Astrocyte (in vitro differentiated cells and primary cell): ENCODE measurements around the gene COL6A5. TPM values are rescaled to one million over a fixed set of nuclear protein-coding genes. Genes with fewer than 3 reads are reported as not detected.

Source experiments
- DNase-seq: peaks from one replicate; pipeline ENCODE4 v3.0.0-alpha.2; 2010; ENCODE audit warnings: low read depth
- FAIRE-seq: peaks from 2 replicates; lab custom pipeline; 2011; peaks lifted over from hg19 to GRCh38; lab: Jason Lieb, UNC
- H2AFZ ChIP-seq: 2 replicates; pipeline ENCODE4 v1.6.0; 2012; ENCODE audit warnings: low read depth, low read length, inconsistent platforms
- H3K27ac ChIP-seq: 2 replicates; pipeline ENCODE4 v1.5.1; 2011; ENCODE audit warnings: low read depth, low read length, inconsistent platforms
- H3K27me3 ChIP-seq: 2 replicates; pipeline ENCODE4 v1.6.0; 2011; ENCODE audit warnings: low read length, inconsistent platforms; ENCODE audit not compliant: insufficient read depth
- H3K36me3 ChIP-seq: 2 replicates; pipeline ENCODE4 v1.5.1; 2011; ENCODE audit warnings: low read length, inconsistent platforms; ENCODE audit not compliant: insufficient read depth
- H3K4me1 ChIP-seq: 2 replicates; pipeline ENCODE4 v1.5.1; 2011; ENCODE audit warnings: low read length, inconsistent platforms; ENCODE audit not compliant: insufficient read depth
- H3K4me2 ChIP-seq: 2 replicates; pipeline ENCODE4 v1.6.0; 2012; ENCODE audit warnings: low read length, inconsistent platforms
- H3K4me3 ChIP-seq: 2 replicates; pipeline ENCODE4 v1.5.1; 2011; ENCODE audit warnings: low read depth, mild to moderate bottlenecking, low read length, inconsistent platforms; ENCODE audit not compliant: insufficient read depth
- H3K79me2 ChIP-seq: 2 replicates; pipeline ENCODE4 v1.6.0; 2012; ENCODE audit warnings: mild to moderate bottlenecking, low read length, inconsistent platforms; ENCODE audit not compliant: insufficient read depth
- H3K9ac ChIP-seq: 2 replicates; pipeline ENCODE4 v1.6.0; 2012; ENCODE audit warnings: mild to moderate bottlenecking, low read length, inconsistent platforms
- H3K9me3 ChIP-seq: 2 replicates; pipeline ENCODE4 v1.5.1; 2012; ENCODE audit warnings: low read depth, mild to moderate bottlenecking, low read length, inconsistent platforms; ENCODE audit not compliant: insufficient read depth
- H4K20me1 ChIP-seq: 2 replicates; pipeline ENCODE4 v1.6.0; 2012; ENCODE audit warnings: low read length, inconsistent platforms; ENCODE audit not compliant: insufficient read depth
- H3K27ac Mint-ChIP-seq: one replicate; pipeline ENCODE4 v1.8.0; 2021; ENCODE audit warnings: mild to moderate bottlenecking, mixed read lengths; ENCODE audit not compliant: unreplicated experiment
- H3K27me3 Mint-ChIP-seq: one replicate; pipeline ENCODE4 v1.8.0; 2021; ENCODE audit warnings: low read depth, mixed read lengths; ENCODE audit not compliant: unreplicated experiment
- H3K36me3 Mint-ChIP-seq: one replicate; pipeline ENCODE4 v1.8.0; 2021; ENCODE audit warnings: low read depth, mixed read lengths; ENCODE audit not compliant: unreplicated experiment
- H3K4me1 Mint-ChIP-seq: one replicate; pipeline ENCODE4 v1.8.0; 2021; ENCODE audit warnings: low read depth, mixed read lengths; ENCODE audit not compliant: unreplicated experiment
- H3K4me3 Mint-ChIP-seq: one replicate; pipeline ENCODE4 v1.8.0; 2021; ENCODE audit warnings: mild to moderate bottlenecking, moderate library complexity, mixed read lengths; ENCODE audit not compliant: unreplicated experiment
- H3K9me3 Mint-ChIP-seq: one replicate; pipeline ENCODE4 v1.8.0; 2021; ENCODE audit warnings: mild to moderate bottlenecking, mixed read lengths; ENCODE audit not compliant: unreplicated experiment
- CTCF ChIP-seq: IDR thresholded peaks from 2 replicates; pipeline ENCODE4 v1.5.1; 2011; ENCODE audit warnings: low read depth, mild to moderate bottlenecking, inconsistent platforms, low read length, moderate library complexity; ENCODE audit not compliant: insufficient read depth
- EZH2 ChIP-seq: IDR thresholded peaks from 2 replicates; pipeline ENCODE4 v1.6.1; 2012; ENCODE audit warnings: mild to moderate bottlenecking, low read length, inconsistent platforms; ENCODE audit not compliant: insufficient read depth
- total RNA-seq: library from RNA; stranded (reverse); gene quantifications from 2 replicates; pipeline ENCODE4 v1.2.1, GENCODE V29; 2021

The COL6A5 gene
- total RNA-seq, 1 donor from 2014 or later, result 0.02 TPM

GRCh38 chr3:130456540-130456939 lies 111.1 kb downstream of the COL6A5 start:
- DNase-seq, result no peak
- no peaks in the 10 kb centered on the region for H3K27me3 ChIP-seq
- H3K9me3 ChIP-seq, result no peaks in the 10 kb centered on the region
- H3K9ac ChIP-seq, result no peak overlapping the region
- Mint-ChIP-seq H3K27me3 (no peaks in the 10 kb centered on the region), H3K36me3 (no peaks in the 10 kb centered on the region), H3K27ac (no peak overlapping the region), H3K4me1 (peaks cover 6% of the 10 kb centered on the region), H3K4me3 (no peak overlapping the region), H3K9me3 (peaks cover 2% of the 10 kb centered on the region)
- no peak overlapping the region for H3K4me3 ChIP-seq
- no peaks in the 10 kb centered on the region for H3K36me3 ChIP-seq
- TF ChIP-seq CTCF (no peak), EZH2 (no peak)
- H2AFZ ChIP-seq, result no peak overlapping the region
- H4K20me1 ChIP-seq, result no peaks in the 10 kb centered on the region
- H3K4me1 ChIP-seq, result no peaks in the 10 kb centered on the region
- no peaks in the 10 kb centered on the region for H3K79me2 ChIP-seq
- no peak for FAIRE-seq
- H3K4me2 ChIP-seq, result no peak overlapping the region
- H3K27ac ChIP-seq, result no peak overlapping the region

GRCh38 chr3:130457671-130458070 lies 112.2 kb downstream of the COL6A5 start:
- Mint-ChIP-seq H3K4me3 (no peak overlapping the region), H3K9me3 (no peaks in the 10 kb centered on the region)
- H2AFZ ChIP-seq, result no peak overlapping the region

More at GRCh38 chr3:130457671-130458070, 112.2 kb downstream of the COL6A5 start:
- TF ChIP-seq CTCF, result no peak
- TF ChIP-seq EZH2, result no peak
- H3K4me3 ChIP-seq, result no peak overlapping the region
- DNase-seq (no peak), FAIRE-seq (no peak)
- H3K79me2 ChIP-seq, result no peaks in the 10 kb centered on the region
- Mint-ChIP-seq H3K36me3 (no peaks in the 10 kb centered on the region), H3K27ac (no peak overlapping the region), H3K27me3 (no peaks in the 10 kb centered on the region), H3K4me1 (peaks cover 6% of the 10 kb centered on the region)
- no peaks in the 10 kb centered on the region for H3K4me1 ChIP-seq
- no peaks in the 10 kb centered on the region for H3K36me3 ChIP-seq
- no peak overlapping the region for H3K4me2 ChIP-seq
- no peaks in the 10 kb centered on the region for H3K27me3 ChIP-seq
- H3K9me3 ChIP-seq, result no peaks in the 10 kb centered on the region
- no peaks in the 10 kb centered on the region for H4K20me1 ChIP-seq
- H3K9ac ChIP-seq, result no peak overlapping the region
- H3K27ac ChIP-seq, result no peak overlapping the region
